COLO668 (cell line): ENCODE results near the gene PPAN.

Experiments used
- DNase-seq: peaks from one replicate; lab custom pipeline; 2025; ENCODE audit not compliant: unreplicated experiment; lab: John Stamatoyannopoulos, UW

PPAN gene

DNA sequence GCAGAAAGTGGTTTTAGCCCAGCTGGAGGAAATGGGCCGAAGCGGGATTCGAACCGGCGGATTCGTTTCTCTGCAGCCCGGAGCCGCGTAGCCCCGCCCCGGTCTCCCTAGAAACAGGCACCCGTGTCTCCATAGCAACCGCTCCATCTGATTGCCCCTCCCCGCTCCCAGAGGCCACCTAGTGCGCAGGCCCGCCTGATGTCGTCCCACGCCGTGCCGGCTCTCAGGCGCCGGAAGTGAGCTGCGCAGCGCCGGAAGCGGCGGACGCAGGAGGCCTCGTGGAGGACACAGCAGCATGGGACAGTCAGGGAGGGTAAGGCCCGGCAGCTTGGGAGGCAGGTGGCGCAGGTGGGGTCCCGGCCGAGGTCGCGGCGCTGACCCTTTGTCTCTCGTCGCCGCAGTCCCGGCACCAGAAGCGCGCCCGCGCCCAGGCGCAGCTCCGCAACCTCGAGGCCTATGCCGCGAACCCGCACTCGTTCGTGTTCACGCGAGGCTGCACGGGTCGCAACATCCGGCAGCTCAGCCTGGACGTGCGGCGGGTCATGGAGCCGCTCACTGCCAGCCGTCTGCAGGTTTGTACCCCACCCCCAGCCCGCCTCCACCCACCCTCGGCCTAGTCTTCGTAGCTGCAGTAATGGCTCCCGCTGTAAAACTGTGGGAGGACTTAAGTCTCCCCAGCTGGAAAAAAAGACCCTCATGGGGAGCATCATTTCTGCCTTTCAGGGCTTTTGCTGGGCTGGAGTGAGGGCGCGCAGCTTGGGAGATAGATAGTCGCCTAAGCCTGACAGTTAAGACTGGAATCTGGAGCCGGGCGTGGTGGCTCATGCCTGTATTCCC lies at the start of gene PPAN:
PPAN (plus strand) TSS at position 263 of the 837 bp plus-strand sequence; CDS start at position 296, 33 bp downstream.
- peak; percentile 98 for DNase-seq

GRCh38 chr19:10061717-10062310 lies 44.3 kb upstream of the PPAN start:
- DNase-seq, result no peak

GRCh38 chr19:10068205-10068604 lies 38.0 kb upstream of the PPAN start:
- no peak for DNase-seq

DNA sequence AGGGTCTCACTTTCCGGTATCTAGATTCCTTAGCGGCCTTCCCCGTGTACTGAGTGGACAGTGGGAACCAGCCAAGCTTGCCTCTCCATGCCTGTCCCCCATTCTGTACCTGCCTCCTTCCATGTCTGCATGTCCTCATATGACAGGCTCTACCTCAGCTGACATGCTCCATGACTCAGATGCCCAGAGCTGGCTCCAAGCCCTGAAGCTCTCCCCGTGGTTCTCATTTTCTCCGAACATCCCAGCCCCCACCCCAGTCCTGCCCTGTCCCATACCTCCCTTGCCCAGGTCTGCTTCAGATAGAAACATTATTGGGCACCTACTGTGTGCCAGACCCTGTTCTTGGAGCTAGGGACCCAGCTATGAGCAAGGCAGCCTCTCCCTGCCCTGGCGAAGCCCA lies 37.1 kb upstream of the PPAN start:
- no peak for DNase-seq

DNA sequence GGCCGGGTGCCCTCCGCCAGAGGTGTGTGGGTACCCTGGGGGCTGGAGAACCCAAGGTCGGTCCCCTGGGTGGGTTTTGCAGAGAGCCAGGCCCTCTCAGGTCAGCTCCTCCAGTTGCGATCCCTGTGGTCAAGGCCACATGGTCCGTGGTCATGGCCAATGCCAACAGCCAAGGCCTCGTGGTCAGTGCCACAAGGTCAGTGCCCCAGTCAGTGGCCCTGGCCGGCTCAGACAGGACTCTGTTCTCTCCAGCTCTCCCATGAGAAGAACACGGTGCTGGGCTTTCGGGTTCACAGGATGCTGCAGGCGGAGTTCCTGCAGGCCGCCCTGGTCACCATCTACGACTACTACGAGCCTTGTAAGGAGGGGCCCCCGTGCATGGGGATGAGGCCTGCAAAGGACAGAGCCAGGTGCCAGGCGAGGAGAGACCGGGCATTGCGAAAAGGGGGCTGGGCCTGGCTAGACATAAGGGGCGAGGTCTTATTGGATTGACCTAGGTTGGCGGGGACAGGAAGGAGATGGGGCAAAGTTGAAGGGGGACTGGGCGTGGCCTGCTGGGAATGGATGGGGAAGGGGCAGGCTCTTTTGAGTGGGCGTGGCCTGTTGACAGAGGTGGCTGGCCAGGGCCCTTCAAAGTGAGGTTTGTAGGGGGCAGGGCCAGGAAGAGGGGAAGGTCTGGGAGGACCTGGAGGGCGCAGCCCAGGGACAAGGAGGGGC lies 35.3 kb upstream of the PPAN start:
- DNase-seq, result no peak

DNA sequence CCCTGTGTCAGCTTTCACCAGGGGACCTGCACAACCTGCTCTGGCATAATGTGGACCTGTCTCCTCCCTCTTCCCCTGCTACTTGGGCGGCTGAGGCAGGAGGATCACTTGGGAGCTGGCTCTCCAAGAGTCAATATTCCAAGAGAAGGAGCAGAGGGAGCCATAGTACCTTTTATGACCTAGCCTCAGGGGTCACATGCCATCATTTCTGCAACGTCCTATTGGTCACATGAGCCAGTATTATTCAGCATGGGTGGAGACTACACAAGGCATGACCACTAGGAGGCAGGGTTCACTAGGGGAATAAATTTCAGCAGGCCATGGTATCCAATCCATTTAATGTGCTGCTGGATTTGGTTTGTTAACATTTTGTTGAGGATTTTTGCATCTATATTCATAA lies 32.0 kb upstream of the PPAN start:
- DNase-seq, result peak; percentile 15

GRCh38 chr19:10076535-10076934 lies 29.6 kb upstream of the PPAN start:
- DNase-seq, result no peak

DNA sequence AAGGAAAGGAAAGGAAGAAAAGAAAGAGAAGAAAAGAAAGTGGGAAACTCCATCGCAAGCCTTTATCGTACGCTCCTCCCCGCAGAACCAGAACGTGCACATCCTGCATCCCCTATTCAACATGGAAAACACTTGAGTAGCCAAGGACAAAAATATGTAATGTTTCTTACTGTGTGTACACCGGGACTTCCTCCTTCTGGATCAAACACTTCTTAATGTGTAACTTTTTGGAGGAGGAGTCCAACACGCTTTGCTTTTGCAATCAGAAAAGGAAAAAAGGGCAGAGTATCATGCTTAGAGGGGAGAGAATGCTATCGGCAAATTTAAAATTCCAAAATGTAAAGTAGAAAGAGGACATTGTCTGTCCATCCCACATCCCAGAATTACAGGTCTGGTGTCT lies 27.8 kb upstream of the PPAN start:
- DNase-seq, result no peak

- DNase-seq, result no peak
These were observed 27.1 kb upstream of the PPAN start for GRCh38 chr19:10079031-10079453.

DNA sequence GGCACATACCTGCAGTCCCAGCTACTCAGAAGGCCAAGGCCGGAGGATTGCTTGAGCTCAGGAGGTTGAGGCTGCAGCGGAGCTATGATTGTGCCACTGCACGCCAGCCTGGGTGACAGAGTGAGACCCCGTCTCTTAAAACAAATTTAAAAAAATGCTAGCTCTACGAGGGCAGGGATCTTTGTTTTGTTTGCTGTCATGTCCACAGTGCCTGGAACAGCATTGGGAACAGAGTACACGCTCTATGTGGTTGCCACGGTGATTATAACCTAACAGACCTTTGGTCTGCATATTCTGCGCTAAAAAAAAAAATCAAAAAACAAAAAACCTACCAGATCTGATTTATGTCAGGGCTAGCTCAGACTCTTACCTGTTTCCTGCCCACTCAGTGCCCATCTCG lies 22.3 kb upstream of the PPAN start:
- DNase-seq, result no peak

- no peak for DNase-seq
These were observed 21.4 kb upstream of the PPAN start for GRCh38 chr19:10084803-10085202.

GRCh38 chr19:10085641-10086590 lies 20.2 kb upstream of the PPAN start, which contains the start of gene SHFL:
Gene SHFL, plus strand, starts transcription at chr19:10086317. Its CDS starts 111 bp downstream, at chr19:10086428.
- peak; percentile 66 for DNase-seq

- DNase-seq, result no peak
These were observed 19.5 kb upstream of the PPAN start for GRCh38 chr19:10086591-10087192.

DNA sequence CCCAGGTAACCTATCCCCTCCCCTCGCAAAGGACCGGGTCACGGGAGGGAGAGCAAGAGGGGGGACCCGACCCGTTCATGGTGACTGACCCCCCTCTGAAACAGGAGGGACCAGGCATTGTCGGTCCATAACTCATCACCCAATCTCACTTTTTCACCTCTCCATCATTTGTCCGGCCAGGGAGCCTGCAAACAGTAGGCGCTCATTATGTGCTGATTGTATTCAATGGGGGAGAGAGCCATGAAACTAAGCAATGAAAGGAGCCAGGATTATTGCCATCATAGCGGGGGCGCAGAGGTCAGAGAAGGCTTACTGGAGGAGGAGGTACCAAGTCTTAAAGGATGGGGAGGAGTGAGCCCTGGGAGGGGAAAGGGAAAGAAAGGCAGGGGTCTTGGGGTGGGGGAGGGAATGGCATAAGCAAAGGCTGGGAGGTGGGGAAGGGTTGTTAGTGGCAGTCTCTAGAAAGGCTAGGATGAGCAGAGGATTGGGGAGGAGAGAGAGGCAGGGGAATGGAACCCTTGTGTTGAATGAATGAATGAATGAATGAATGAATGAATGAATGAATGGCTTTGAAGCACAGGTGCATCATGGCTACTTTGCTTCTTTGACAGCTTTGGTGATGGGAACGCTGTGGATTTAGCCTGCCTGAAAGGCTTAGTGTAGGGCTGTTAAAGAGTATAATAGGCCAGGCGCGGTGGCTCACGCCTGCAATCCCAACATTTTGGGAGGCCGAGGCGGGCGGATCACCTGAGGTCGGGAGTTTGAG lies 18.7 kb upstream of the PPAN start:
- DNase-seq, result no peak

DNA sequence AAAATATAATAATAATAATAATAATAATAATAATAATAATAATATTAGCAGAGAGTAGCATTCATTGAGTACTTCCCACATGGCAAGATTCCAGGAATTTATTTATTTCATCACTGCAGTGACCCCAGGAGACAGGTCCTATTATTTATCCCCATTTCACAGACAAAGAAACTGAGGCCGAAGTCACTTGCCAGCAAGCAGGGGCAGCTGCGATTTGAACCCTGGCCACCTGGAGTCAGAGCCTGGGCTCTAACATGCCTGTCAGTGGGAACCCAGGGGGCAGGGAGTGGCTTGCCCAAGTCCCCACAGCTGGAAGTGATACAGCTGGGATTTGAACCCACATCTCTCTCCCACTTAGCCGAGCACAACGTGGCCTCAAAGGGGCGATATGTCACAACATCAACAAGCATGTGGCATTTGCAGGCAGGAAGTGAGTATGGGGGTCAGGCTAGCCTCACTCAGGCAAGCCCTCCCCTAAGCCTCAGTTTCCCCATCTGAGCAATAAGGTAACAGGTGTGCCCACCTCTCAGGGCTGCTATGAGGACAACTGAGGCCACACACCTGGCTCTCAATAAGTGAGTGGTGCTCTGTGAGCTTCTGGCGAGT lies 17.1 kb upstream of the PPAN start:
- no peak for DNase-seq

GRCh38 chr19:10089801-10090375 lies 16.3 kb upstream of the PPAN start:
- no peak for DNase-seq

DNA sequence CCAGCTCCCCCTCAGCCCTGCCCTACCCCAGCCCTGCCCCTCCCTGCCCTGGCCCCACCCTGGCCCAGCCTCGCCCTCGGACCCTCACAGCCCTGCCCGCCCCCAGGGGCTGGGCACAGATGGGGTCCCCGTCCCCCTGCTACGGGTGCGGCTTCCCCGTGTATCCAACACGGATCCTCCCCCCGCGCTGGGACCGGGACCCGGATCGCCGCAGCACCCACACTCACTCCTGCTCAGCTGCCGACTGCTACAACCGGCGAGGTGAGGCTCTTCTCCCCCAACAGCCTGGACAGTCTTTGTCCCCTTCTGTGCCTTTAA lies 14.8 kb upstream of the PPAN start:
- no peak for DNase-seq

DNA sequence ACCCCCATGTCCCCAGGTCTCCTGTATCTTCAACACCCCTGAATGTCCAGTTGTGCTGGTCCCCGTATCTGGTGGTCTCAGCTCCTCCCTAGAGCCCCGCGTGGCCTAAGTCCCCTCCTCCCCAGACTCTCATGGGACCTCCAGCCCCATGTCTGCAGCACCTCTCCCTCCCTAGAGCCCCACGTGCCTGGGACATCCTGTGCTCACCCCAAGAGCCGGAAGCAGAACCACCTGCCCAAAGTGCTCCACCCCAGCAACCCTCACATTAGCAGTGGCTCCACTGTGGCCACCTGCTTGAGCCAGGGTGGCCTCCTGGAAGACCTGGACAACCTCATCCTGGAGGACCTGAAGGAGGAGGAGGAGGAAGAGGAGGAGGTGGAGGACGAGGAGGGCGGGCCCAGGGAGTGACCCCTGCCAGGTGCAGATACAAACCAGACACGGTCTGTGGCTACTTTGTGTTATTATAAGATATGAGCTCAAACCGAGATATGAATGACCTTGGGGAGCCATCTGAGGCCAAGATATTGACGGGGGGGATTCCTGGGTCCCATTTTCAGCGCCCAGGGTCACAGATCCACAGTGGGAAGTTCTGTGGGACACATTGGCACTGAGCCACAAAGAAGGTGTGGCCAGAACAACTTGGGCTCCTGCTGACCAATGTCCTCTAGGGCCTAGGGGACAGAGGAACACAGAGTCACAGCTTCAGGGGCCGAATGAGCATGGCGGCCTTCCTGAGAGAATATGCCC lies 14.1 kb upstream of the PPAN start:
- DNase-seq, result no peak
